Embryonic facial prominence (tissue), 1 donor: ENCODE results near the gene TCF4.
A peak's percentile ranks its signal among the peaks of the same experiment; 100 is the strongest.

Experiments used
- DNase-seq: peaks from one replicate; pipeline ENCODE4 v3.0.0-alpha.2; 2016; ENCODE audit errors: extremely low spot score

TCF4 gene

DNA sequence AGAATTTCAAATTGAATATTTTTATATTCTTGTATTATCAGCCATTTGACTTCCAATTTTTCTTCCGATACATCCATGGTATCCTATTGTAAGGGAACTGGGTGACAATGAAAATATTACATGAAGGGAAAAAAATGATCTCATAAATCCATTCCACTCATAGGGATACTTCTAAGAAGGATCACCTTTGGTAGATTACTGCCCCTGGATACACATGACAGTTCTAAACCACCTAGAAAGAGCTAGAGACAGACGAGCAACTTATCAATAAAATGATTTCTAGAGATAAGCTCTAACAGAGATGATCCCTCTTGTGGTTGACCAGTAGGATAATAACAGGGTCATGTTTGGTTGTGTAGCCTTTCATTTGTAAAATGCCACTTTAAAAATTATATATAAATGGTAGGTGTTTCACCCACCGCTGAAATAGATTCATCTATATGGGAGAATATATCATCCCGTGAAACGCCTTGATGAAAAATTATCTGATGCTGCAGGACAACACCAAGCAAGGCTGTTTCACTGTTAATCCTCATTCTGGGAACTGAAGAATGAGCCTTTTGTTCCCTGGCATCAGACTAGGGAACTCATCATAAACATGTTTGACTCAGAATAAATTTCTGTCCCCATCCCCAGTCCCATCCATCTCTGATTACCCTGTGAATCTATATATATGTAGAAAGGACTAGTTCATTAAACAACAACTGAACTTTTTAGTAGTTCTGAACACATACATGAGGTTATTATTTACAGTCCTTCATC, 180.0 kb downstream of the TCF4 start:
- no peak for DNase-seq

DNA sequence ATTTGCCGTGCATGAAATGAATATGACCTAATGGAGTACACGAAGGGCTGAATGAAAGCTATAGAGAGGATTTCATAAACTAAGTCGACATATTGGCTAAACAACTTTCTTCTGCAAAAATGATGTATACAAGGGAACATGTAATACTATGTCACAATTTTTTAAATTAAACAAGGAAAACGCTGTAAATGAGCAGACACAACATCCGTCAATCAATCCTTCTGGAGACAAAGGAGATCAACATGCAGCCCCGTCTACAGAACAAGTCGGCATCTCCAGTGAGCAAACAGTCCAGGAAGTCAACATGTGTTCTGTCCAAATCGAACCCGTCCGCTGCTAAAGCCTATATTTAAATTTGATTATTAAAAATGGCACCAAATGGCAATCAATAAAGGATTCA, 180.8 kb downstream of the TCF4 start:
- DNase-seq = no peak

DNA sequence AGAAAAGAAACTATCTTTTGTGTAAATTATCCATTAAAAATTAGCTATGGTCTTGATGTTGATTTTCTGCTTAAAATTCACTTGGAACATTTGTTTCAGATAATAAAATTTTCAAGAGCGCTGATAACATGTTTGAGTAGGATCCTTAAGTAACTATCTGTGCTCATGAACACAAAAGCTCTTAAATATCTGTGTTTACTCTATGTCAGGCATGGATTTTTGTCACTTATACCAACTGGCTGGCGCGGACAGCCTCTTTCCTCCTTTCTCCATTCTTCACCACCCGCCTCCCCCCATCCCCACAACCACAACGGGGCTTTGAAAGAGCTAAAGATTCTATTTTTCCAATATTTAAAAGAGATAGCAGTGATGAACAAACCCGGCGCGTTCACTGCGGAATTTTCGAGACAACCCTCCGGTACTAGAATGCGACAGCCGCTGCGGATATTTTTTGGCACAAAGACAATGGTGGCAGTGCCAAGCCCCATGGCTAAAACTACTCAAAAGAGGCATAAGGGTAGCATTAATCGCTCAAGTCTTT, 181.5 kb downstream of the TCF4 start:
- DNase-seq = no peak

DNA sequence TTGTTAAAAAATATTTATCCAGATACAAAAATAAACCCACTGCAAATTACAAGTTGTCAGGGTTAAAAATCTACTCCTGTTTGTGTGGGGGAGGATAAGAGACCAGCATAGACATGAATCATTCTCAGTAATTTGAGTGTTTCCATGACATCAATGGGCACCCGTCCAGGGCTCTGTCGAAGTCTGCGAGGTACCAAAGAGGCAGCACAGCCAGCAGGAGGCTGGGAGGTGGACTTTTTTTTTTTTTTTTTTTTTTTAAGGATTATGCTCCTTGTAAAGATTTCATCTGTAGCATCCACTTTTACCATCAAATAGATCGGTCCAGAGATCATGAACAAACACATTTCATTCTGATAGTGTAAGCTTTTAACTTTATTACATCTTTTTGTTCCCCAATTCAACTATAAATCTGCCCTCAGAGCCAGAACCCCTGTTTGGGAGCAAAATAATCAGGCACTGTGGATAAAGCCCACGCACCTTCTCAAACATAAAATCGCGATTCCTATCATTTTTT, 182.0 kb downstream of the TCF4 start:
- DNase-seq = peak; percentile 80

DNA sequence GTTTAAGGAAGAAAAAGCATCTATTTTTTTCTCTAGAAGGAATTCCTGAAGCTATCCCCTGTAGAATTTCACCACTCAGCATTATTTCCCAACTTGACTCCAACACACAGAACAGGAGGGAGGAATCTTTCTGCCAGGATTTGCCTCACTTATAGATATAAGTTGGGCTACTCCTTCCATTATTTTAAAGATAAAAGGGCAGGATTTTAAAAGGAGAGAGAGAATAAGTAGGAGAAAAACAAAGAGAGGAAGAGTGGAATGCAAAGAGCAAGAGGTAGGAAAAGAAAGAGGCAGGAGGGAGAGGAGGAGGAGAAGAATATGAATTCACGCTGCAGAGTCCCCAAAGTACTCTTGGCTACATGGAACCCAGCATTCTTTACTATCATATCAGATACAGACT, 182.5 kb downstream of the TCF4 start:
- no peak for DNase-seq

DNA sequence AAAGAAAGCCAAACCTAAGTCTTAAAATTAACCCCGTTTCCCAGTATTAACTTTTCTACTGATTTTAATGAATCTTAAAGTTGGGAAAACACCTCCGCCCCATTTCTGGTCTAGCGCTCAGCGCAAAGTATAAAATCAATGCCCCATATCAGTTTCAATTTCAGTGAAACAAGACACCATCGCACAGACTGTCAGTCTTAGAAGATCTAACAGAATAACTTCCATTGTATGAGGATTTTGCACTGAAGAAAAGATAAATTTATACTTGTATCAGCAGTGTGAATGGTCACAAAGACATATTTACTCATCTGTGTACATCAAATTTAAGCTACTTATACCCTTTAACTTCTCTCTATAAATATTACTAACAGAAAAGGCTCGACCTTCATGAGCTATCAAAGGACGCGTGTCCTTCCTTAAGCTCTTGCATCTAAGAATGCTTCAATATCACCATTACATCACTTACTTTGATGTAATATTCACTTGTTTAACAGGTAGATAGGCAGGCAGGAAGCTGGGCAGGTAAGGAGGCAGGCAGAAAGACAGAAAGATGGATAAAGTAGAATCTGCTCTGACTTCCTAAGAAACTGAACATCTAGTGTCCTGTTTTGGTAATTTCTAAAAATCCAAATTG, 183.0 kb downstream of the TCF4 start:
- DNase-seq = no peak

DNA sequence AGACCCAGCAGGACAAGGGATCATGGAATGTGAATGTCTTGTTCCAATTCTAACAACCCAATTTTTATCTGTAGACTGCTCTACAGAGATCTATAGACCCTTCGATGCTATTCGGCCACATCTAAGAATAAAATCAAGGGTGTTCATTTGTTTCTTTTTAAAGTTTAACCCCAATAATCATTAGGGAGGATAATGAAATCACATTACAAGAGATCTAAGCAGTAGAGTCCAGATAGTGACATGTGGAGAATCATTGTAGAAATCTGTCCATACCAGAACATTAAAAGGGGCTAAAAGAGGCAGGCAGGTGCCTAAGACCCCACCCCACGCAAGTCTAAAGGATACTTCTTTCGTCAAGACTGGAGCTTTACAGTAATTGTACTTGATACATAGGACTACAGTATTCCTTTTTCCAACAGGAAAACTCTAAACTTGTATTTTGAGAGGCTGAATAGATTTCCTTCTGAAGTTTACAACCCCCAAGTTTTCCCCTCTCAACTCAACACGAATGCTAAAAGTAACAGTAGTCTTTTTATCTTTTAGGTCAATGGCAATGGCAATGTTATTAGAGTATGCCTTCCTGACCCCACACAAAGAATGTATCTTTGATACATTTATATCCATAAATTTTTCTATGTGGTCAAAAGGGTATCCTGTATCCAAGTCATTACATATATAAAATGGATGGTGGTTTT, 183.7 kb downstream of the TCF4 start:
- DNase-seq = no peak

DNA sequence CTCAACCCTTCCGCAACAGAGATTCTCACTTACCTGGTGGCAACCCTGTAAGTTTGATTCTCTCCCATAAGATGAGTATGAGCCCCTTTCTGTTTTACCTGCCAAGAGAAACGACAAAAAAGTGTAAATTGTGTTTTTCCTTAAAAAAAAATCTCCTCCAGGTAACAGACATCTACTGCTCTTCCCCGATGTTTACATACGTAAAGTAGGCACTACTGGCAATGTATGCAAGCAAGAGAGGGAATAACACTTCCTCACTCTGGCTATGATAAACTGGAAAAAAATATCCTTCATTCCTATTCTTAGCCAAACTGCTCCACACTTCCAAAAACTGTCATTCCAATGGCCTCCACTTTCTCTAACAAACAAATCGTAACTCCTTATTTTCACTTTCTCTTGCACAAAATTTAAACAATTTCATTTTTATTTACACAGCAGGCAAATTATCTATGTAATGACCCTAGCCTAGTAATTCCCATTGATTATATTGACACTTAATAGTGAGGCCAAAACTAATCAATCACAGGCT, 184.5 kb downstream of the TCF4 start:
- DNase-seq = no peak

DNA sequence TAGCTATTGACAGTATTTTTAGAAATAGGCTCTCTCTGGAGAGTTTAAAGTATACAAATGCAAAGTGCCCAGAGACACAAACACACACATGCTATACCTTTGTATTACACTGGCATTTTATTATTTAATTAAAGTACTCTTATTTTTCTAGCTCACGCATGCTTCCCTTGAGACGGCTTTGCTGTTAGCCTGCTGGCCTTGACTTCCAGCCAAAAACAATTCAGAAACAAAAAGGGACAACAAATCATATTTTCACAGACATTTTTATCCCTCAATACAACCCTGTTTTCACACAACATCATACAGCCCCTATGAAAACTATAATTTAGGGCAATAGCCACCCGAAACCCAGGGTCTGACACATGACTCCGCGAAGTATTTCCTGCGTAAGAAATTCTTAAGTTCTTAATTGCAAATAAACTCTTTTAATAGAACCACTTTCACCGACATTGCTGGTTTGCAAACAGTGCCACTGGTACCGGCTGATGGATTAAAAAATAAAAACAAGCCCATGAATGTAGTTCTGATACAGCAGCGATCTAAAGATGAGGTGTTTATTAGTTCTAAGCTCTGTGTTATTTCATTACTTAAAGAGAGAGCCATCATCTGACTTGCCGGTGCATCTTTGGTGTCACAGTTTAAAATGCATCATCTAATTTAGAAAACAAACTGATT, 185.1 kb downstream of the TCF4 start:
- no peak for DNase-seq

DNA sequence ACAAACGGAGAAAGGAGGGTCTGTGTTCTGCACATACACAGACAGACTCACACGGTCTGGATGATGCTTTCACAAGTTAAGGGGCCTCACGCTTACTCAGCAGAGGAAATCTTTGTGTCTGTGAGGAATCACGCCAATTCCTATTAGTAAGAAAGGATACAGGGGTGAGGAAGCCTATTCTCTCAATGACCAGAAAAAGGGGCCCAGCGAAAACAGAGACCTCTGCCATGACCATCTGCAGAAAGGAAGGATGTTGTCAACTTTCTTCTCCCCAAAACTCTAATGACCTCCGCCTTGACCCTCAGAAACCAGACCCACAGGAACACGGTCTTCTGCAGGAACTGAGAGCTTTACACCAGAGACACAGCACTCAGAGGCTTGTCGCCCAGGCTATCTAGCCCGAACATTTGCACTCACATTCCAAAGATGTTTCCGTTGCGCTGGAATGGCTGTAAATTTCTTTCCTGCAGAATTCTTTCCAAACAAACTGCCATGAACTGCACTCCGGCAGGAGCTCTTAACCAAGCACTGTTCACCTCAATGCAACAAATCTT, 186.3 kb downstream of the TCF4 start:
- no peak for DNase-seq

DNA sequence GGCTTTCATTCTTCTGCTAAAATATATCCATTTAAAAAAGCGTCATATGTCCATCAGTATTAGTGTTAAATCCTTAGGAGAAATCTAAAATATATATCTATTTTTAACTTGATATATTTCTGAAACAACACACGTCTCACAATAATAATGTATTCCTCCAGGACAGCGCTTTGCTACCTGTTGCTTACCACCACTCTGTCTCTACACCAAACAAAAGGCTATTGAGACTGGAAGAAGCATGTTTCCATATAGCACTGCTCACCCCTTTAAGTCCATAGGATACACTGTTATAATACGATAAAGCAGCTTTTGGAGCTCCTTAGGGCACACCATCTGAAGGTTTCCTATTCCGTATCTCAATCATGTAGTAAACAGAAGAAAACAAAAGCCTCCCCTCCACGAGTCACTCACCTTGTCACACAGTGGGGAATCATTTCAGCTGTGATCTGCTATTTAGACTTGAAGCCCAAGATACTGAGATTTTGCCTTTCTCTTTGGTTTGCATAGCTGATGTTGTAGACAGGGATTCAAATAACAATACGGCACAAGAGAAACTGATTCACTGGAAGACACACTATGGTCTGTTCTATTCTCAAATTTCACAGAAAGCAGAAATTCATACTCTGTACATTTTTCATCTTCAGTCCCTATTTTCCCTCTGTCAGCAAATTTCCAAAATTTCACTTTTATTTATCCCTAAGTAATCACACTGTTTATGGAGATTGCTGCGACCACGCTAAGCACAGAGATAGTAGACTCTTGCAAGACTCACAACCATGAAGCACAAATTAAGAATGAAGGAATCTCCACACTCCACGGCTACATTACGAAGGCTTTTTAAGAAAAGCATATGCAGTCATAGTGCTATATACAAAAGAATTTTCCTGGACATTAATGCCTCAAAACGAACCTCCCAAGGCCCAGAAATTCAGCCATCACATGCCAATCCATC, 187.1 kb downstream of the TCF4 start:
- no peak for DNase-seq

DNA sequence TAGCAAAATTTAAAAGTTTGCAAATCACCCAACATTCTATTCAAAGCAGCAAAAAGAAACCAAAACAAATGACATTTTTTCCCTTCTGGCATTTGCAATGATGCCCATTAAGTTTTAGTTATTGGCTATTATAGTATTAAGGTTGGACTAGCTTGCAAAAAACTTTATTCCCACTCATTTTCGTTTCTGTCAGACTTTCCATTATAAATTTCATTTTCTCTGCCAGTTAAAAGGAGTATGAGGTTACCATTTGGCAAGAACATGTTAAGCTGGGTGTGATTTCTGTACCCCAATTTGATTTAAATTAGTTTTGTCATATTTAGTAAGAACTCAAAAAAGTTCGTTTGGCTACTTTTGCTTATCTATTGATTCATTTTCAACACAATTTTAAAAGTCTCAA, 187.9 kb downstream of the TCF4 start:
- DNase-seq = no peak

DNA sequence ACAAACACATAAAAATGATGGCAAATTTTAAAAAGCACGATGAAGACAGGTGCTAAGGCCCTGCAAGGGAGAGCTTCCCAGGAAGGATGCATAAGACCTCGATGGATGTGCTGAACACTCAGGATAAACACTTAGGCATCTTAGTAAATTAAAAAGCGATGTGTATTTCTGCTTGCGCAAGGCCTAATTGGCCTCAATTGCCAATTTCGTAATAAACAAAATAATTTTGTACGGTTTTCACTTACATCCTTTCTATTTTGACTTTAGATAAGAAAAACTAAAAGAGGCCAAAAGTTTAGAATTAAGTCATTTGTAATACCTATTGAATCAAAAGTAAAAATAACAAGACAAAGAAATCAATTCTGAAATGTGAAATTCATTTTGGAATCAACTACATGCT, 189.1 kb downstream of the TCF4 start:
- no peak for DNase-seq

DNA sequence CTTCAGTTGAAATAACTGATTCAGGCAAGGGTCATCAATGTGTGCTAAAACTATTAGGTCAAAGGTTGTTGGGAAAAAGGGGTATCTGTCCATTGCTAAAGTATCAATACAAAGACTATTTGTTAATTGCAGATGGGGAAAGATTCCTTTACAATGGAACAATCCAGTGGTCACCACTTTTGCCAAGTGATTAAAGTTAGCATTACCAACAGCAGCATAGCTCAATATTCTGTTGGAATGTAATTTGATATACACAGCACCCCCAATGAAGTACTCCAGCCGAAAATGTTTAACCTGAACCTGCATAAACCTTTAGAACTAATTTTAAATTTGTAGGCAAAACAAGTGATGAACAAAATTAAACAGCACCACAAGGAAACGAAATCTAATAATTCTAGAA, 191.0 kb downstream of the TCF4 start:
- DNase-seq = no peak

DNA sequence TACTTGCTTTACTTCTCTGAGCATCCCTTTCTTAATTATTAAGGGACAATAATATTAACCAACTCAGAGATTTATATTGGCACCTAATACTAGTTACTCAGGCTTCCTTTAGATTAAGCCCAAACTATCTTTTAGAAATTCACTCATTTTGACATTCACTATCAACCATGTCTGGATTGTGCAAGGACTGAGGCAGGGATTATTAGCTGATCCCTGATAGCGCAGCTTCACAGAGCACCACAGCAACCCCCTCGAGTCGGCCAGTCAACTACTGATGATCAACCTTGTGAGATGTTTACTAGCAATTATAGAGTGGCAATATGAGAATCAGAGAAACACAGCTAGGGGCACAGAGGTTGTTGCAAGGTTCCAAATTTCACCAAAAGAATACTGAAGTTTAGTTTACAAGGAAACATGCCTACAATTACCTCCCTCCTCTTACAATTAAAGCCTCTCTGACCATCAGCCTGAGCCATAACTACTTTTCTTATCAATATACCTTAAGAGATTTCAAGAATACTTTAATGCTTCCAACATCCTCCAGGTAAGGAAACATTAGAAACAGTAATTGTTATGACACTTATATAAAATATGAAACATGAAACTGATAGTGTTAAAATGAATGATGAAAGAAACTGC, 191.6 kb downstream of the TCF4 start:
- DNase-seq = no peak

DNA sequence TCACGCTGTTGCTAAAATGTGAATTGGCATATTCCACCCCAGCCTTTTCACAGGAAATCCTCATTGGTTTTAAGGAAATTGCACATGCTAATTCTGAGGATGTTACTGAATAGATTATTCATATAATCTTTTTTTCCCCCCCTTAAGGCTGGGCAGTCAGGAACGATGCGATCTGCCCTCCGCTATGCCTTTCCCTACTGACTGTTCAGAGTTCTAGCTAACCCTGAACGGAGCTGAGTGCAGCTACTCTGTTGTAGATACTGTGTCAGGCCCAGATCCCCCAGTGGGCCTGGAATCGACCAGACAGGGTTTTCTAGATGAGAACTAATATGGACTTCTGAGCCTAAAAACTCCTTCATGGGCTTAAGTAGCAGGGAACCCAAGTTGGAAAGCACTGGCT, 192.2 kb downstream of the TCF4 start:
- no peak for DNase-seq

DNA sequence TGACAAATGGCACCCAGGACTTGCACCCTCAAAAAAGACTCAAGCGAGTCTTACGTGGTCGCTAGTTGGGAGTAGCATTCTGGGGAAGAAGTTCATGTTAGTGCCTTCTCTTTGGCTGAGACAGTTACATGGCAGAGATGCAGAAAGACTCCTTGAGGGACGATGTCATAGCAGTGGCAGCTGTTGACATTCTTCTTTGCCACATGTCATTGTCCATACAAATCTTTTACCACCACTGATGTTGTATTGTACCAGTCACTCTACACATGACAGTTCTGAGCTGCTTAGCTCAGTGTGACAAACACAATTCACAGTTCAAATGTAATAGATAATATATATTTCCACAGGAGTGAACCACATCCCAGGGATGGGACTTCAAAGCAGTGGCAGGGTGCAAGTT, 197.1 kb downstream of the TCF4 start:
- no peak for DNase-seq

DNA sequence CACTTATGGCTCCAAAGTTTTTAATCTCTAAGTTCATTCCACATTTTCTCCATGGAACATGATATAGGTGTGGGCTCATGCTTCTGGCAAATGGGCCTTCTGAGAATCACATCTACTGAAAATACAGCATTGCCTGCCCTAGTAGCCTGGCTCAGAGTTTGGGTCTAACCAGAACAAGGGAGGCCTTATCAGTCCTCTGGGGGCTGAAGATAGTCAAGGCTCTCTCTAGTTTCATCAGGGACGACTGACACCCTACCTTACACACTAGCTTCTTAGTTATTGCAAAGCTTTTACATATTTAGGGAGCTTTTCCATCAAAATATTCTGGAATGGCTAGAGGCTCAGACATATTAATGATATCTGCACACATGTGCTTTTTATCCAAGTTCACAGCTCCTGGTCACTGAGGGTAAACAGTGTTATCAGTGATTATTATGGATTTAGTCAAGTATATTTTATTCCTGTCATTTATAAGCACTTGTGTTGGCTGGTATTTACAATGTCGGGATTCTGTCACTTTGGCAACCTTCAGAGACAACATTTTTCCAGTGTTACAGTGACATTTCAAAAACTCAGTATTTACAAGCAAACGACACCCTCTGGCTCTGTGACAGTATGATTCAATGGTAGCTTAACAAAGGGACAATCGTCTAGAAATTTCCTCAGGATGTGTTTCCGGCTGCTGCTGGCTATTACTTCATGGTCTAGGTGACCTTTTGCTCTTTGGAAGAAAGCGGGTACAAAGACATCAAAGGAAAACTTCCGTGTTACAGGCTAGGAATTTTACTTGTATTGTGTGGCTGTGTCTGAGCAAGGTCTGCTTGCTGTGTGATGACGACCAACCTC, 200.6 kb downstream of the TCF4 start:
- no peak for DNase-seq

DNA sequence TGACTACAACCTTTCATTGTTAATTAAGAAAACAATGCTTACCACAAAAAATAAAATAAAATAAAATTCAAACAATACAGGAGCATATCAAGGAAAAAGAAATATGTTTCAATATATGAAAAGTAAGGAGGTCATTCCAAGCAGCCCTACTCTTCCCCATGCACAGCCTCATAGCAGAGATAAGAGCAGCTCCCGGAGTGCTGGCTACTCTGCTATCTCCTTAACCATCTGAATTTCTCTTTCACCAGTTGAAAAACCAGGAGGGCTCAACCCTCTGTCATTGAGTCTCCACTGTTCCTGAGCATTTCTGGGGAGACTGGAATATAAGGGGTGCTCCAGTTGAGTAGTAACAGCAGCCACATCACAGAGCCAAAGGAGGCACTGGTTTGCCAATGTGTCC, 201.4 kb downstream of the TCF4 start:
- no peak for DNase-seq
